Panc1 (cell line): ENCODE data around the gene KIAA1958. TPM values are rescaled to one million over a fixed set of nuclear protein-coding genes. Genes with fewer than 3 reads are reported as not detected.
A peak's percentile ranks its signal among the peaks of the same experiment; 100 is the strongest.

Source experiments
- ATAC-seq: fragments of 200-7000 bp; cut with Tn5 transposase; 2 replicates; pipeline ENCODE4 v1.9.1; 2020; ENCODE audit warnings: mild to moderate bottlenecking, moderate library complexity
- BruUV-seq: library from RNA; stranded (reverse); fragments of 400-500 nt; replicated peaks from 2 replicates; lab custom pipeline; 2021; lab: Mats Ljungman, UMichigan
- CTCF ChIA-PET: fragments of 300-600 bp; sonication (Branson Sonifier 250); formaldehyde crosslinking; loops from one replicate; lab custom pipeline; 2022; ENCODE audit warnings: antibody characterized with exemption; lab: Charles Lee
- POLR2A ChIA-PET: fragments of 300-600 bp; sonication (Branson Sonifier 250); formaldehyde crosslinking; loops from one replicate; lab custom pipeline; 2022; ENCODE audit warnings: antibody characterized with exemption; lab: Charles Lee
- DNase-seq: peaks from one replicate; pipeline ENCODE4 v3.0.0-alpha.2; 2010; ENCODE audit warnings: low read depth, low spot score
- H3K27ac ChIP-seq: 2 replicates; pipeline ENCODE4 v1.5.1; 2011; ENCODE audit warnings: mild to moderate bottlenecking, low read length, inconsistent platforms
- H3K27me3 ChIP-seq: fragments of 200-500 bp; sonication (Bioruptor generic); 2 replicates; pipeline ENCODE4 v1.6.0; 2014; ENCODE audit warnings: low read length, inconsistent platforms; ENCODE audit not compliant: control insufficient read depth, insufficient read depth
- H3K36me3 ChIP-seq: fragments of 200-500 bp; sonication (Bioruptor generic); 2 replicates; pipeline ENCODE4 v1.5.1; 2014; ENCODE audit warnings: inconsistent platforms, mild to moderate bottlenecking, low read length, moderate library complexity; ENCODE audit not compliant: control insufficient read depth, insufficient read depth
- H3K4me1 ChIP-seq: 2 replicates; pipeline ENCODE4 v1.5.1; 2011; ENCODE audit warnings: inconsistent platforms, mild to moderate bottlenecking, low read length, moderate library complexity; ENCODE audit not compliant: control insufficient read depth, insufficient read depth
- H3K4me3 ChIP-seq, 2 experiments: 2 replicates each; pipeline ENCODE4 v1.5.1; 2011 to 2012; ENCODE audit warnings: low read depth in 2 of 2, low read length in 2 of 2, mild to moderate bottlenecking in 2 of 2, inconsistent platforms in 1 of 2, moderate library complexity in 1 of 2
- H3K9me3 ChIP-seq: fragments of 200-500 bp; sonication (Bioruptor generic); 2 replicates; pipeline ENCODE4 v1.5.1; 2014; ENCODE audit warnings: low read depth, mild to moderate bottlenecking, inconsistent platforms, low read length, moderate library complexity; ENCODE audit not compliant: control insufficient read depth, insufficient read depth
- POLR2AphosphoS5 ChIP-seq: IDR thresholded peaks from 2 replicates; pipeline ENCODE4 v1.6.1; 2012; ENCODE audit warnings: mild to moderate bottlenecking, low read depth, low read length, moderate library complexity
- SIN3A ChIP-seq: IDR thresholded peaks from 2 replicates; pipeline ENCODE4 v1.6.1; 2012; ENCODE audit warnings: low read depth, mild to moderate bottlenecking, low read length, moderate library complexity, borderline replicate concordance; ENCODE audit not compliant: insufficient read depth
- TCF7L2 ChIP-seq: IDR thresholded peaks from 2 replicates; pipeline ENCODE4 v1.6.1; 2011; ENCODE audit warnings: mild to moderate bottlenecking, low read depth, low read length, inconsistent platforms
- in situ Hi-C: cut with HindIII; loops from 2 replicates; pipeline ENCODE4 v1.10.0; 2016; ENCODE audit warnings: low sequenced_read_pairs, low pct_unique_long_range_greater_than_20kb
- intact Hi-C: fragments of 100-400 bp; cut with micrococcal nuclease; formaldehyde crosslinking; loops from one replicate; pipeline ENCODE4 v1.10.0; 2022; ENCODE audit not compliant: unreplicated experiment
- total RNA-seq: library from RNA; stranded (reverse); gene quantifications from one replicate; pipeline ENCODE4 v1.2.1, GENCODE V29; 2021; ENCODE audit not compliant: unreplicated experiment
- TF ChIP-seq, protein P1 (sequence below), 2 experiments: IDR thresholded peaks; 2 replicates each; pipeline ENCODE4 v1.6.1; 2011 to 2012; ENCODE audit warnings: low read depth in 2 of 2, control low read depth in 1 of 2, low read length in 1 of 2, mild to moderate bottlenecking in 1 of 2, moderate library complexity in 1 of 2; ENCODE audit not compliant: insufficient read depth in 1 of 2
- TF ChIP-seq, protein P2 (sequence below): fragments of 450-650 bp; IDR thresholded peaks from 2 replicates; pipeline ENCODE4 v1.5.1; 2017; ENCODE audit warnings: mild to moderate bottlenecking

KIAA1958 gene
- total RNA-seq, 1 experiment from 2014 or later = 10.4 TPM

DNA sequence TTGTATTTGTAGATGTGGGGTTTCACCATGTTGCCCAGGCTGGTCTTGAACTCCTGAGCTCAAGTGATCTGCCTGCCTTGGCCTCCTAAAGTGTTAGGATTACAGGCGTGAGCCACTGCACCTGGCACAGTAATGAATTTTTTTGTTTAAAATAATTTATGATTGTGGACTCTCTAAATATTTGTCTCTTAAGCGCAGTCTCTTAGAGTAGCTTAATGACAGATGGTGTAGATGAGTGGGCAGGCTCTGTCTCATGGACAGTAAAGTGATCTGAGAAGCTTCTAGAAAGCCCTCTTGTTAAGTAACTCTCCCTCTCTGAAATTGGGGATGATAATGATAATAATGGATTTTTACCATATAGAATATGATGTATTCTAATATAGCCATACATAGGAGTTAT lies 47.5 kb upstream of the KIAA1958 start:
- POLR2A ChIA-PET = no interaction called here
- BruUV-seq = no TSS peak
- Histone ChIP-seq H3K4me3 (no peak overlapping the region), H3K4me1 (no peaks in the 10 kb centered on the region), H3K27me3 (no peaks in the 10 kb centered on the region), H3K27ac (no peak overlapping the region), H3K9me3 (no peaks in the 10 kb centered on the region), H3K36me3 (peaks cover 2% of the 10 kb centered on the region; the same call in 1 of the 2 replicates)
- intact Hi-C loops = no loop called here
- CTCF ChIA-PET = no interaction called here
- TF ChIP-seq SIN3A (no peak), TCF7L2 (no peak), POLR2AphosphoS5 (no peak)
- TF ChIP-seq, protein P1, sequence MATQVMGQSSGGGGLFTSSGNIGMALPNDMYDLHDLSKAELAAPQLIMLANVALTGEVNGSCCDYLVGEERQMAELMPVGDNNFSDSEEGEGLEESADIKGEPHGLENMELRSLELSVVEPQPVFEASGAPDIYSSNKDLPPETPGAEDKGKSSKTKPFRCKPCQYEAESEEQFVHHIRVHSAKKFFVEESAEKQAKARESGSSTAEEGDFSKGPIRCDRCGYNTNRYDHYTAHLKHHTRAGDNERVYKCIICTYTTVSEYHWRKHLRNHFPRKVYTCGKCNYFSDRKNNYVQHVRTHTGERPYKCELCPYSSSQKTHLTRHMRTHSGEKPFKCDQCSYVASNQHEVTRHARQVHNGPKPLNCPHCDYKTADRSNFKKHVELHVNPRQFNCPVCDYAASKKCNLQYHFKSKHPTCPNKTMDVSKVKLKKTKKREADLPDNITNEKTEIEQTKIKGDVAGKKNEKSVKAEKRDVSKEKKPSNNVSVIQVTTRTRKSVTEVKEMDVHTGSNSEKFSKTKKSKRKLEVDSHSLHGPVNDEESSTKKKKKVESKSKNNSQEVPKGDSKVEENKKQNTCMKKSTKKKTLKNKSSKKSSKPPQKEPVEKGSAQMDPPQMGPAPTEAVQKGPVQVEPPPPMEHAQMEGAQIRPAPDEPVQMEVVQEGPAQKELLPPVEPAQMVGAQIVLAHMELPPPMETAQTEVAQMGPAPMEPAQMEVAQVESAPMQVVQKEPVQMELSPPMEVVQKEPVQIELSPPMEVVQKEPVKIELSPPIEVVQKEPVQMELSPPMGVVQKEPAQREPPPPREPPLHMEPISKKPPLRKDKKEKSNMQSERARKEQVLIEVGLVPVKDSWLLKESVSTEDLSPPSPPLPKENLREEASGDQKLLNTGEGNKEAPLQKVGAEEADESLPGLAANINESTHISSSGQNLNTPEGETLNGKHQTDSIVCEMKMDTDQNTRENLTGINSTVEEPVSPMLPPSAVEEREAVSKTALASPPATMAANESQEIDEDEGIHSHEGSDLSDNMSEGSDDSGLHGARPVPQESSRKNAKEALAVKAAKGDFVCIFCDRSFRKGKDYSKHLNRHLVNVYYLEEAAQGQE (IDR thresholded peaks at IDR 0.05; ENCODE audit: insufficient read depth in 1 of 2, low read depth in 2 of 2, low read length in 1 of 2) = no peak
- TF ChIP-seq, protein P2, sequence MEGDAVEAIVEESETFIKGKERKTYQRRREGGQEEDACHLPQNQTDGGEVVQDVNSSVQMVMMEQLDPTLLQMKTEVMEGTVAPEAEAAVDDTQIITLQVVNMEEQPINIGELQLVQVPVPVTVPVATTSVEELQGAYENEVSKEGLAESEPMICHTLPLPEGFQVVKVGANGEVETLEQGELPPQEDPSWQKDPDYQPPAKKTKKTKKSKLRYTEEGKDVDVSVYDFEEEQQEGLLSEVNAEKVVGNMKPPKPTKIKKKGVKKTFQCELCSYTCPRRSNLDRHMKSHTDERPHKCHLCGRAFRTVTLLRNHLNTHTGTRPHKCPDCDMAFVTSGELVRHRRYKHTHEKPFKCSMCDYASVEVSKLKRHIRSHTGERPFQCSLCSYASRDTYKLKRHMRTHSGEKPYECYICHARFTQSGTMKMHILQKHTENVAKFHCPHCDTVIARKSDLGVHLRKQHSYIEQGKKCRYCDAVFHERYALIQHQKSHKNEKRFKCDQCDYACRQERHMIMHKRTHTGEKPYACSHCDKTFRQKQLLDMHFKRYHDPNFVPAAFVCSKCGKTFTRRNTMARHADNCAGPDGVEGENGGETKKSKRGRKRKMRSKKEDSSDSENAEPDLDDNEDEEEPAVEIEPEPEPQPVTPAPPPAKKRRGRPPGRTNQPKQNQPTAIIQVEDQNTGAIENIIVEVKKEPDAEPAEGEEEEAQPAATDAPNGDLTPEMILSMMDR = no peak
- in situ Hi-C loops = no loop called here
- ATAC-seq (no peak), DNase-seq (no peak)

DNA sequence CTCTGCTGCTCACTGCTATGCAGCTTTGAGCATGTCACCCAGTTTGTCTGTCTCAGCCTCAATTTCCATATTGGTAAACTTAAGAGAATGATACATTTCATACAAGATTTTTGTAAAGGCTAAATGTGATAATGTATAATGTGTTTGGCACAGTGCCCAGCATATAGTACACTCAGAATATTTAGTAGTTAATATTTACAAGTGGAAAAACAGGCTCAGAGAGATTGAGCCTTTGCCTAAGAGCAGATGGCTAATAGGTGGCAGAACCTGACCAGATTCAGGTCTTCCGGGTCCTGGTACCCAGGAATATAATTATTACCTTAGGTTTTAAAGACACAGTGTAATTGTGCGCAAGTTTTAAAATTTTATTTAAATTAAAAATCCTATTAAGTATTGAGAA lies 46.8 kb upstream of the KIAA1958 start:
- DNase-seq = no peak
- BruUV-seq = no TSS peak

DNA sequence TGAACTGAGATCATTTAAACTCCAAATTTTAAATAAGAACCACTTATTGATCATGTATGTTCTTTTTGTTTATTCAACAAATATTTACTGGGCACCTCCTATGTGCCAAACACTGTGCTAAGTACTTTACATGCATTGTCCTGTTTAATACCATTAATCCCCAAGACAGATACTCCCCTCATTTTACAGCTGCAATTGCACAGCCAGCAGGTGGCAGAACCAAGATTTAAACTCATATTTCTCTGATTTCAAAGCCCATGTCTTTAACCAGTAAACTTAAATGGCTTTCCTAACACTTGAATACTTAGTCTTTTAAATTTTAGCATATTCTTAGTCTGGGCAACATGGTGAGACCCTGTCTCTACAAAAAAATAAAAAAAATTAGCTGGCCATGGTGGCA lies 43.4 kb upstream of the KIAA1958 start:
- ATAC-seq = no peak
- H3K36me3 ChIP-seq = peaks cover 2% of the 10 kb centered on the region; the same call in 1 of the 2 replicates
- no peaks in the 10 kb centered on the region for H3K4me1 ChIP-seq
- CTCF ChIA-PET = interaction anchor here (0.7 kb wide), 1 partner anchor 275 kb away, joined by 5 read pairs; the partner anchor contains the start of gene INIP
- no peaks in the 10 kb centered on the region for H3K27me3 ChIP-seq
- POLR2A ChIA-PET = interaction anchor here (0.6 kb wide), 1 partner anchor 296 kb away, joined by 5 read pairs; no protein-coding TSS in a partner anchor
- no peak overlapping the region for H3K4me3 ChIP-seq
- no peak for TF ChIP-seq POLR2AphosphoS5
- TF ChIP-seq, protein P2 = peak; percentile 43; the same call in 1 of the 2 replicates
- no TSS peak for BruUV-seq
- H3K9me3 ChIP-seq = no peaks in the 10 kb centered on the region
- no peak overlapping the region for H3K27ac ChIP-seq
- DNase-seq = no peak
- in situ Hi-C loops (no loop called here), intact Hi-C loops (no loop called here)

More for the DNA sequence above, 46.8 kb upstream of the KIAA1958 start:
- in situ Hi-C loops (no loop called here), intact Hi-C loops (no loop called here)
- H3K27ac ChIP-seq = no peak overlapping the region
- no peaks in the 10 kb centered on the region for H3K9me3 ChIP-seq
- peaks cover 2% of the 10 kb centered on the region; the same call in 1 of the 2 replicates for H3K36me3 ChIP-seq
- H3K27me3 ChIP-seq = no peaks in the 10 kb centered on the region
- no peak for TF ChIP-seq TCF7L2
- no peak overlapping the region for H3K4me3 ChIP-seq
- CTCF ChIA-PET = no interaction called here
- ATAC-seq = no peak
- POLR2A ChIA-PET = no interaction called here
- H3K4me1 ChIP-seq = no peaks in the 10 kb centered on the region
